ENCODE data around the gene CELF6. TPM values are rescaled to one million over a fixed set of nuclear protein-coding genes. Genes with fewer than 3 reads are reported as not detected.

The CELF6 gene
- total and polyA plus RNA-seq, 2 experiments from 2014 or later: 0.14 TPM; not detected in 1

DNA sequence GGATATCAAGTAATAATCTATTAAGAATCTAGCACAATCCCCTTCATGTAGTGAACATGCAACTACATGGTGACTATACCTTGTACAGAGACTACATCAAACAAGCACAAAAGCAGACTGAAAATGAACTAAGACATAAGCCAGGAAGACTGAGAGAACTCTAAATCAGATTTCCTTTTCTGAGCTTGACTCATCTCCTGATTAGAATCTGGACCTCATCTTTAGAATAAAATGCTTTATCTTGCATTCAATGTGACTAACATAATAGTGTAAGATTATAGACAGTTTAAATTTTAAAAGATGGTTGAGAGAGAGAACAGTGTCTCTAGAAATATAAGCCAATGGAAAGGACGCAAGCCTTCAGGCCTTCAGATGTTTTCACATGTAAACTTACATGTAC is 71.4 kb downstream of the CELF6 start (continued):
- TF ChIP-seq, protein P1, sequence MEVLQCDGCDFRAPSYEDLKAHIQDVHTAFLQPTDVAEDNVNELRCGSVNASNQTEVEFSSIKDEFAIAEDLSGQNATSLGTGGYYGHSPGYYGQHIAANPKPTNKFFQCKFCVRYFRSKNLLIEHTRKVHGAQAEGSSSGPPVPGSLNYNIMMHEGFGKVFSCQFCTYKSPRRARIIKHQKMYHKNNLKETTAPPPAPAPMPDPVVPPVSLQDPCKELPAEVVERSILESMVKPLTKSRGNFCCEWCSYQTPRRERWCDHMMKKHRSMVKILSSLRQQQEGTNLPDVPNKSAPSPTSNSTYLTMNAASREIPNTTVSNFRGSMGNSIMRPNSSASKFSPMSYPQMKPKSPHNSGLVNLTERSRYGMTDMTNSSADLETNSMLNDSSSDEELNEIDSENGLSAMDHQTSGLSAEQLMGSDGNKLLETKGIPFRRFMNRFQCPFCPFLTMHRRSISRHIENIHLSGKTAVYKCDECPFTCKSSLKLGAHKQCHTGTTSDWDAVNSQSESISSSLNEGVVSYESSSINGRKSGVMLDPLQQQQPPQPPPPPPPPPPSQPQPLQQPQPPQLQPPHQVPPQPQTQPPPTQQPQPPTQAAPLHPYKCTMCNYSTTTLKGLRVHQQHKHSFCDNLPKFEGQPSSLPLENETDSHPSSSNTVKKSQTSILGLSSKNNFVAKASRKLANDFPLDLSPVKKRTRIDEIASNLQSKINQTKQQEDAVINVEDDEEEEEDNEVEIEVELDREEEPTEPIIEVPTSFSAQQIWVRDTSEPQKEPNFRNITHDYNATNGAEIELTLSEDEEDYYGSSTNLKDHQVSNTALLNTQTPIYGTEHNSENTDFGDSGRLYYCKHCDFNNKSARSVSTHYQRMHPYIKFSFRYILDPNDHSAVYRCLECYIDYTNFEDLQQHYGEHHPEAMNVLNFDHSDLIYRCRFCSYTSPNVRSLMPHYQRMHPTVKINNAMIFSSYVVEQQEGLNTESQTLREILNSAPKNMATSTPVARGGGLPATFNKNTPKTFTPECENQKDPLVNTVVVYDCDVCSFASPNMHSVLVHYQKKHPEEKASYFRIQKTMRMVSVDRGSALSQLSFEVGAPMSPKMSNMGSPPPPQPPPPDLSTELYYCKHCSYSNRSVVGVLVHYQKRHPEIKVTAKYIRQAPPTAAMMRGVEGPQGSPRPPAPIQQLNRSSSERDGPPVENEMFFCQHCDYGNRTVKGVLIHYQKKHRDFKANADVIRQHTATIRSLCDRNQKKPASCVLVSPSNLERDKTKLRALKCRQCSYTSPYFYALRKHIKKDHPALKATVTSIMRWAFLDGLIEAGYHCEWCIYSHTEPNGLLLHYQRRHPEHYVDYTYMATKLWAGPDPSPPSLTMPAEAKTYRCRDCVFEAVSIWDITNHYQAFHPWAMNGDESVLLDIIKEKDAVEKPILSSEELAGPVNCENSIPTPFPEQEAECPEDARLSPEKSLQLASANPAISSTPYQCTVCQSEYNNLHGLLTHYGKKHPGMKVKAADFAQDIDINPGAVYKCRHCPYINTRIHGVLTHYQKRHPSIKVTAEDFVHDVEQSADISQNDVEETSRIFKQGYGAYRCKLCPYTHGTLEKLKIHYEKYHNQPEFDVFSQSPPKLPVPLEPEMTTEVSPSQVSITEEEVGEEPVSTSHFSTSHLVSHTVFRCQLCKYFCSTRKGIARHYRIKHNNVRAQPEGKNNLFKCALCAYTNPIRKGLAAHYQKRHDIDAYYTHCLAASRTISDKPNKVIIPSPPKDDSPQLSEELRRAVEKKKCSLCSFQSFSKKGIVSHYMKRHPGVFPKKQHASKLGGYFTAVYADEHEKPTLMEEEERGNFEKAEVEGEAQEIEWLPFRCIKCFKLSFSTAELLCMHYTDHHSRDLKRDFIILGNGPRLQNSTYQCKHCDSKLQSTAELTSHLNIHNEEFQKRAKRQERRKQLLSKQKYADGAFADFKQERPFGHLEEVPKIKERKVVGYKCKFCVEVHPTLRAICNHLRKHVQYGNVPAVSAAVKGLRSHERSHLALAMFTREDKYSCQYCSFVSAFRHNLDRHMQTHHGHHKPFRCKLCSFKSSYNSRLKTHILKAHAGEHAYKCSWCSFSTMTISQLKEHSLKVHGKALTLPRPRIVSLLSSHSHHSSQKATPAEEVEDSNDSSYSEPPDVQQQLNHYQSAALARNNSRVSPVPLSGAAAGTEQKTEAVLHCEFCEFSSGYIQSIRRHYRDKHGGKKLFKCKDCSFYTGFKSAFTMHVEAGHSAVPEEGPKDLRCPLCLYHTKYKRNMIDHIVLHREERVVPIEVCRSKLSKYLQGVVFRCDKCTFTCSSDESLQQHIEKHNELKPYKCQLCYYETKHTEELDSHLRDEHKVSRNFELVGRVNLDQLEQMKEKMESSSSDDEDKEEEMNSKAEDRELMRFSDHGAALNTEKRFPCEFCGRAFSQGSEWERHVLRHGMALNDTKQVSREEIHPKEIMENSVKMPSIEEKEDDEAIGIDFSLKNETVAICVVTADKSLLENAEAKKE (CRISPR knock-in tag; IDR thresholded peaks at IDR 0.05): no peak

DNA sequence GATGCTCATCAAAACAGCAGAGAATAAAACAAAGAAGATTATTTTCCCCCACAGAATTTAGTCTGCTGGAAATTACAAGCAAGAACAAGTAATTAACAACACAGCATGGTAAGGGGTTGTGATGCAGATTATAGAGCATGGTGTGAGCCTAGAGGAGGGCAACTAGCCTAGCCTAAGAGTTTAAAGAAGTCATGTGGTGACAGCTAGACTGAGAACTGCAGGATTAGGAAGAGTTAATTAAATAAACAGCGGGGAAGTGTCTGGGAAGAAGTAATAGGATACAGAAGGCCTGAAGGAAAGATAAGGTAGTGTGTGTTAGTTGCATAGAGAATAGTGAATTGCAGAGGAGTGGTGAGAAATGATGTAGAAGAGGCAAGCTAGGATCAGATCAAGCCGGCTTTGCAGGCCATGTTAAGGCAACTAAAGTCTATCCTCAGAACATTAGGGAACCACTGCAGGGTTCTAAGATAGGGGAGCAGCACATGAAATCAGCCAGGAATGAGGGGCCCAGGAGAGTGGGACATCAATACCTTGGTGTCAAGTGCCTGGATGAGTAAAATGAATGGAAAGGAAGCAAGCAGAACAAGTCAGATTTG is 77.1 kb downstream of the CELF6 start:
- Histone ChIP-seq H3K27ac (ENCODE audit: low read depth) (no peak overlapping the region), H3K4me3 (no peak overlapping the region), H3F3A (replicated peaks; ENCODE audit: low read depth) (no peaks in the 10 kb centered on the region), H3K9me2 (ENCODE audit: insufficient read depth) (no peaks in the 10 kb centered on the region), H2AFZ (no peak overlapping the region), H3K79me2 (replicated peaks; ENCODE audit: insufficient read depth) (no peaks in the 10 kb centered on the region), H3K36me3 (ENCODE audit: insufficient read depth) (peaks cover 15% of the 10 kb centered on the region; the same call in 1 of the 2 replicates), H3K4me1 (ENCODE audit: insufficient read depth) (0 out of 2 replicates have a peak, but pooled peaks cover under 1% of the 10 kb centered on the region), H4K20me1 (replicated peaks; ENCODE audit: insufficient read depth) (peaks cover 26% of the 10 kb centered on the region; the same call in 1 of the 2 replicates), H3K27me3 (ENCODE audit: insufficient read depth) (no peaks in the 10 kb centered on the region), H3K4me2 (no peak overlapping the region)
- no peak for DNase-seq (ENCODE audit: low spot score)
- peaks cover 52% of the 10 kb centered on the region for H3K36me3 Mint-ChIP-seq (ENCODE audit: low read depth)
- peaks cover 62% of the 10 kb centered on the region for H3K27me3 Mint-ChIP-seq (ENCODE audit: insufficient read depth, low read depth, poor library complexity)
- no peaks in the 10 kb centered on the region for H3K9me3 Mint-ChIP-seq
- no peak overlapping the region for H3K27ac Mint-ChIP-seq
- no peak overlapping the region; the same call in 2 of the 3 replicates for H3K4me3 Mint-ChIP-seq
- peaks cover 19% of the 10 kb centered on the region for H3K4me1 Mint-ChIP-seq
- TF ChIP-seq, protein P2, sequence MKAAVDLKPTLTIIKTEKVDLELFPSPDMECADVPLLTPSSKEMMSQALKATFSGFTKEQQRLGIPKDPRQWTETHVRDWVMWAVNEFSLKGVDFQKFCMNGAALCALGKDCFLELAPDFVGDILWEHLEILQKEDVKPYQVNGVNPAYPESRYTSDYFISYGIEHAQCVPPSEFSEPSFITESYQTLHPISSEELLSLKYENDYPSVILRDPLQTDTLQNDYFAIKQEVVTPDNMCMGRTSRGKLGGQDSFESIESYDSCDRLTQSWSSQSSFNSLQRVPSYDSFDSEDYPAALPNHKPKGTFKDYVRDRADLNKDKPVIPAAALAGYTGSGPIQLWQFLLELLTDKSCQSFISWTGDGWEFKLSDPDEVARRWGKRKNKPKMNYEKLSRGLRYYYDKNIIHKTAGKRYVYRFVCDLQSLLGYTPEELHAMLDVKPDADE (IDR thresholded peaks at IDR 0.05): no peak
- no peak for TF ChIP-seq POLR2AphosphoS5 (IDR thresholded peaks at IDR 0.05; ENCODE audit: low read depth)
- TF ChIP-seq, protein P3, sequence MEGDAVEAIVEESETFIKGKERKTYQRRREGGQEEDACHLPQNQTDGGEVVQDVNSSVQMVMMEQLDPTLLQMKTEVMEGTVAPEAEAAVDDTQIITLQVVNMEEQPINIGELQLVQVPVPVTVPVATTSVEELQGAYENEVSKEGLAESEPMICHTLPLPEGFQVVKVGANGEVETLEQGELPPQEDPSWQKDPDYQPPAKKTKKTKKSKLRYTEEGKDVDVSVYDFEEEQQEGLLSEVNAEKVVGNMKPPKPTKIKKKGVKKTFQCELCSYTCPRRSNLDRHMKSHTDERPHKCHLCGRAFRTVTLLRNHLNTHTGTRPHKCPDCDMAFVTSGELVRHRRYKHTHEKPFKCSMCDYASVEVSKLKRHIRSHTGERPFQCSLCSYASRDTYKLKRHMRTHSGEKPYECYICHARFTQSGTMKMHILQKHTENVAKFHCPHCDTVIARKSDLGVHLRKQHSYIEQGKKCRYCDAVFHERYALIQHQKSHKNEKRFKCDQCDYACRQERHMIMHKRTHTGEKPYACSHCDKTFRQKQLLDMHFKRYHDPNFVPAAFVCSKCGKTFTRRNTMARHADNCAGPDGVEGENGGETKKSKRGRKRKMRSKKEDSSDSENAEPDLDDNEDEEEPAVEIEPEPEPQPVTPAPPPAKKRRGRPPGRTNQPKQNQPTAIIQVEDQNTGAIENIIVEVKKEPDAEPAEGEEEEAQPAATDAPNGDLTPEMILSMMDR (conservative IDR thresholded peaks at IDR 0.05; ENCODE audit: low read depth in 2 of 2): no peak
- no peak for TF ChIP-seq ZNF331 (CRISPR knock-in tag; IDR thresholded peaks at IDR 0.05; ENCODE audit: low read depth)
- TF ChIP-seq, protein P1 (CRISPR knock-in tag; IDR thresholded peaks at IDR 0.05): no peak
- peak; percentile 94 for ATAC-seq
